RWPE1 (cell line): Measurements from ENCODE around the gene ZAR1.

Experiments
- CTCF ChIA-PET: fragments of 350-600 bp; sonication (Branson Sonifier 250); formaldehyde crosslinking; extraction: SDS; loops from one replicate; lab custom pipeline; 2021; lab: Yijun Ruan, JAX
- POLR2A ChIA-PET: fragments of 400-600 bp; formaldehyde crosslinking; extraction: SDS; loops from one replicate; lab custom pipeline; 2020; ENCODE audit warnings: antibody characterized with exemption; ENCODE audit not compliant: low non-redundant PET; lab: Yijun Ruan, JAX
- DNase-seq: peaks from one replicate; pipeline ENCODE4 v3.0.0; 2012; ENCODE audit warnings: low spot score
- H3K27ac ChIP-seq: fragments of 450-650 bp; 2 replicates; pipeline ENCODE4 v1.5.1; 2017
- CTCF ChIP-seq: fragments of 450-650 bp; conservative IDR thresholded peaks from 2 replicates; pipeline ENCODE4 v1.5.1; 2017; ENCODE audit warnings: low read depth, mild to moderate bottlenecking

Gene ZAR1

GRCh38 chr4:48454591-48454990, 35.5 kb upstream of the ZAR1 start:
- CTCF ChIA-PET = interaction anchor here (0.5 kb wide), 1 partner anchor 78 kb away, joined by 3 read pairs; no protein-coding TSS in a partner anchor

GRCh38 chr4:48461000-48461399, 29.1 kb upstream of the ZAR1 start:
- CTCF ChIA-PET = no interaction called here
- no peak for TF ChIP-seq CTCF
- no peak overlapping the region for H3K27ac ChIP-seq
- no peak for DNase-seq
- POLR2A ChIA-PET = no interaction called here

More at GRCh38 chr4:48454591-48454990, 35.5 kb upstream of the ZAR1 start:
- no peak for TF ChIP-seq CTCF
- POLR2A ChIA-PET = interaction anchor here (0.5 kb wide), 1 partner anchor 47 kb away, joined by 9 read pairs; no protein-coding TSS in a partner anchor
- no peak for DNase-seq
- no peak overlapping the region for H3K27ac ChIP-seq

GRCh38 chr4:48462363-48462762, 27.7 kb upstream of the ZAR1 start:
- no peak for TF ChIP-seq CTCF
- DNase-seq = no peak
- ChIA-PET CTCF (no interaction called here), POLR2A (no interaction called here)
- no peak overlapping the region for H3K27ac ChIP-seq

DNA sequence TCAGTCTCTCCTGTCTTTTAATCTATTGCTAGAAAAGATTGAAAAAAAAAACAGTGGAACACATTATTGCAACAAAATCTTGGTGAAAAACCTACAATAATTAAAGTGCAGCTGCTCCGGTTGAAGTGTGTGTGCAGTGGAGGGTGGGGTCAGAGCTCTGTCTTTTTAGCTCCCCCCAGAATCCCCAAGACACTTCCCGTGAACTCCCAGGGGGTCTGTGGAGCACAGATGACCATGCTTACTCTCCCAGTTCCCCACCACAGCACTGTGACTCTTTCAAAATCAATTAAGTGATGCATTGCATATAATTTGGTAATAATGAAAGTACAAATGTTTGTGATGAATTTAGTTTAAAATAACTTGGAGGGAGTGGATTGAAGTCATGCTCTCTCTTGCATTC, 22.6 kb upstream of the ZAR1 start:
- no peak for DNase-seq
- no peak overlapping the region for H3K27ac ChIP-seq
- ChIA-PET CTCF (interaction anchor here (1.0 kb wide), 1 partner anchor 9 kb away, joined by 3 read pairs; no protein-coding TSS in a partner anchor), POLR2A (no interaction called here)
- no peak for TF ChIP-seq CTCF

GRCh38 chr4:48467891-48468290, 22.2 kb upstream of the ZAR1 start:
- no peak for DNase-seq
- POLR2A ChIA-PET = no interaction called here
- CTCF ChIA-PET = interaction anchor here (0.6 to 1.0 kb wide), 2 partner anchors 9 to 1976 kb away, joined by 3 read pairs; no protein-coding TSS in a partner anchor
- H3K27ac ChIP-seq = no peak overlapping the region
- TF ChIP-seq CTCF = no peak

GRCh38 chr4:48470137-48470536, 19.9 kb upstream of the ZAR1 start:
- TF ChIP-seq CTCF = no peak
- no peak overlapping the region for H3K27ac ChIP-seq
- ChIA-PET POLR2A (no interaction called here), CTCF (no interaction called here)
- DNase-seq = no peak

GRCh38 chr4:48470570-48470969, 19.5 kb upstream of the ZAR1 start:
- no peak for TF ChIP-seq CTCF
- no peak for DNase-seq
- no peak overlapping the region for H3K27ac ChIP-seq
- ChIA-PET CTCF (no interaction called here), POLR2A (no interaction called here)
